ENCODE measurements around the gene BNC2.

The BNC2 gene

DNA sequence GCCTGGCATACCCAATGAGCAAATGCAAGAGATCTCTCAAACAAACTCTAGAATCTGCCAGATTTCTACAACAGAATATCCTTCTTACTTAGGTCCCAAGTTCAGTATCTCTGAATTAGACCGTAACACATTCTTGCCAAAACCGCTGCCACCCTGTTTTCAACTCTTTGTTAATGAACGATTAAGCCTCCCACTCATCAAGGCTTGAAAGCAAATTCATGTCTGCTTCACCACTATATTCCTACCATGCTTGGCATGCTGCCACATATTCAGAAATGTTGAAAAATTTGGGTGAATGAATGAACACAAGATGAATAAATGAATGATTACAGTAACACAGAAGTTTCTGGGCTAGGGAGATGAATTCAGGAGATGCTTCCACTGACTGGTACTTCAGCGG, 119.9 kb downstream of the BNC2 start:
- no peak for TF ChIP-seq ARNT (IDR thresholded peaks at IDR 0.05)
- TF ChIP-seq FOXA1 (IDR thresholded peaks at IDR 0.05), result no peak
- TF ChIP-seq SP1 (IDR thresholded peaks at IDR 0.05), result no peak
- no peak for TF ChIP-seq BHLHE40 (IDR thresholded peaks at IDR 0.05; ENCODE audit: borderline replicate concordance)
- TF ChIP-seq CTBP1 (IDR thresholded peaks at IDR 0.05; ENCODE audit: borderline replicate concordance), result no peak
- no peak for TF ChIP-seq L3MBTL2 (conservative IDR thresholded peaks at IDR 0.05)
- TF ChIP-seq LEF1 (IDR thresholded peaks at IDR 0.05; ENCODE audit: borderline replicate concordance), result no peak
- TF ChIP-seq FOXM1 (IDR thresholded peaks at IDR 0.05; ENCODE audit: borderline replicate concordance), result no peak
- TF ChIP-seq ELF4 (IDR thresholded peaks at IDR 0.05), result no peak
- TF ChIP-seq FOXK2 (IDR thresholded peaks at IDR 0.05), result no peak
- TF ChIP-seq NFRKB (IDR thresholded peaks at IDR 0.05), result no peak
- TF ChIP-seq, protein P1, sequence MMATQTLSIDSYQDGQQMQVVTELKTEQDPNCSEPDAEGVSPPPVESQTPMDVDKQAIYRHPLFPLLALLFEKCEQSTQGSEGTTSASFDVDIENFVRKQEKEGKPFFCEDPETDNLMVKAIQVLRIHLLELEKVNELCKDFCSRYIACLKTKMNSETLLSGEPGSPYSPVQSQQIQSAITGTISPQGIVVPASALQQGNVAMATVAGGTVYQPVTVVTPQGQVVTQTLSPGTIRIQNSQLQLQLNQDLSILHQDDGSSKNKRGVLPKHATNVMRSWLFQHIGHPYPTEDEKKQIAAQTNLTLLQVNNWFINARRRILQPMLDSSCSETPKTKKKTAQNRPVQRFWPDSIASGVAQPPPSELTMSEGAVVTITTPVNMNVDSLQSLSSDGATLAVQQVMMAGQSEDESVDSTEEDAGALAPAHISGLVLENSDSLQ (IDR thresholded peaks at IDR 0.05), result no peak
- TF ChIP-seq HDGF (IDR thresholded peaks at IDR 0.05; ENCODE audit: borderline replicate concordance), result no peak
- no peak for TF ChIP-seq SUZ12 (IDR thresholded peaks at IDR 0.05)
- TF ChIP-seq ZNF384 (IDR thresholded peaks at IDR 0.05), result no peak
- TF ChIP-seq TARDBP (IDR thresholded peaks at IDR 0.05), result no peak
- ChIA-PET CTCF (no interaction called here), POLR2A (no interaction called here)
- DNase-seq (ENCODE audit: extremely low spot score), result no peak

DNA sequence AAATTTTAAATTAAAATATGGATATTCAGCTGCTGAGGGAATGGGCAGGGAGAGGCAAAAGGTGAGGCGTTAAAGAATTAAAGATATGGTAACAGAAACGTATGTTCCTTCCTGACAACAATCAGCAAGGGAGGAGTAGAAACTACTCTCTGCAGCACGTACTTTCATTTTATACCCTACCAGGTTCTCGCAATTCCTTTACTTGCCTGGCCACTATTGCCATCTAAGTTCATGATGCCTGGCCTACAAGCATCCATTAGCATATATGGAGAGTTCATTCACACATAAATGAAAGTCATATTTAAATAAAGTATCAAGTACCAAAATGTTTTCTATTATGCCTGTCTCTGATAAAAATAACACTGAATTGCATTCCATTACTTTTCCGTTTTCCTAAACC, 125.1 kb downstream of the BNC2 start:
- TF ChIP-seq CTBP1 (IDR thresholded peaks at IDR 0.05; ENCODE audit: borderline replicate concordance) (no peak), SUZ12 (IDR thresholded peaks at IDR 0.05) (no peak), FOXM1 (IDR thresholded peaks at IDR 0.05; ENCODE audit: borderline replicate concordance) (no peak), LEF1 (IDR thresholded peaks at IDR 0.05; ENCODE audit: borderline replicate concordance) (no peak), FOXA1 (IDR thresholded peaks at IDR 0.05) (no peak), ELF4 (IDR thresholded peaks at IDR 0.05) (no peak)
- CTCF ChIA-PET, result no interaction called here

DNA sequence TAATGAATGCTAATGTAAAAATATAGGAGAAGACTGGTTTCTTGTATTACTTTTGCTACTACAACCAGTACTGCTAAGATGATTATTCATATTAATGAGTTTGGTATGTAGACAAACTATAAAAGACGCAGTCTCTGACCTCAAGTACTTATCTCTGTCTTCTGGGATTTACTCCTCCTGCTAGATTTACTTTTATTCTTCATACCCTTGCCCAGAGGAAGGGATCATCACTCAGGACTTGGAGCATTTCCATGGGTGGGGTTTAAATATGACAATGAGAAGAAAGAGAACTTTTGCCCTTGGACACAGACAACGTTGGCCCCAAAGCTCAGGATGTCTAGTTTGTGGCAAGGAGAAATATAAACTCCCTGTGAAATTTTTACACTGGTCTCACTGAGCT, 126.1 kb downstream of the BNC2 start:
- no peak for DNase-seq (ENCODE audit: extremely low spot score)
- TF ChIP-seq CTBP1 (IDR thresholded peaks at IDR 0.05; ENCODE audit: borderline replicate concordance) (no peak), SUZ12 (IDR thresholded peaks at IDR 0.05) (no peak), LEF1 (IDR thresholded peaks at IDR 0.05; ENCODE audit: borderline replicate concordance) (no peak), FOXM1 (IDR thresholded peaks at IDR 0.05; ENCODE audit: borderline replicate concordance) (no peak), NFRKB (IDR thresholded peaks at IDR 0.05) (no peak), ARNT (IDR thresholded peaks at IDR 0.05) (no peak), ZNF384 (IDR thresholded peaks at IDR 0.05) (no peak), L3MBTL2 (conservative IDR thresholded peaks at IDR 0.05) (no peak), SP1 (IDR thresholded peaks at IDR 0.05) (no peak), TARDBP (IDR thresholded peaks at IDR 0.05) (no peak), BHLHE40 (IDR thresholded peaks at IDR 0.05; ENCODE audit: borderline replicate concordance) (no peak), ELF4 (IDR thresholded peaks at IDR 0.05) (no peak), FOXK2 (IDR thresholded peaks at IDR 0.05) (no peak), HDGF (IDR thresholded peaks at IDR 0.05; ENCODE audit: borderline replicate concordance) (no peak), FOXA1 (IDR thresholded peaks at IDR 0.05) (no peak)
- TF ChIP-seq, protein P1 (IDR thresholded peaks at IDR 0.05), result no peak
- POLR2A ChIA-PET, result no interaction called here
- CTCF ChIA-PET, result no interaction called here

More for the DNA sequence above, 125.1 kb downstream of the BNC2 start:
- POLR2A ChIA-PET, result no interaction called here
- DNase-seq (ENCODE audit: extremely low spot score), result no peak

DNA sequence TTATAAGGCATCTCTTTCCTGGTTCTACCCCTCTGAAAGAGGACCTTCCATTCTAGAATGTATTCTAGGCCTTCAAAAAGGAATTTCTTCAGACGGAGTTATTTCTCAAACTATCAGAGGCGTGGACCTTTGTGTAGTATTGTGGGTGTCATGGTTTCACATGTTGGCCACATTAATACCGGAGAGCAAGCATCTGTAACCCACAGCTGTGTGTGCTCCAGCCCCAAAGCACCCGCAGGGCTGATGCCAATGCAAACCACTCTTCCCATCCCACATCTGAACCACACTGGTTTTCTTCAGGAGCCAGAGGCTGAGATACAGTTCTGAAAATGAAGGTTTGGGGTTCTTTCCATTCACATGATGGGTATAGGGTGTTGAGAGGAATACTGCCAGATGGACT, 127.1 kb downstream of the BNC2 start:
- CTCF ChIA-PET, result no interaction called here
- TF ChIP-seq ELF4 (IDR thresholded peaks at IDR 0.05) (no peak), CTBP1 (IDR thresholded peaks at IDR 0.05; ENCODE audit: borderline replicate concordance) (no peak), FOXA1 (IDR thresholded peaks at IDR 0.05) (no peak), TARDBP (IDR thresholded peaks at IDR 0.05) (no peak), NFRKB (IDR thresholded peaks at IDR 0.05) (no peak), FOXM1 (IDR thresholded peaks at IDR 0.05; ENCODE audit: borderline replicate concordance) (no peak), ZNF384 (IDR thresholded peaks at IDR 0.05) (no peak), BHLHE40 (IDR thresholded peaks at IDR 0.05; ENCODE audit: borderline replicate concordance) (no peak), SP1 (IDR thresholded peaks at IDR 0.05) (no peak), HDGF (IDR thresholded peaks at IDR 0.05; ENCODE audit: borderline replicate concordance) (no peak), ARNT (IDR thresholded peaks at IDR 0.05) (no peak), FOXK2 (IDR thresholded peaks at IDR 0.05) (no peak), SUZ12 (IDR thresholded peaks at IDR 0.05) (no peak), L3MBTL2 (conservative IDR thresholded peaks at IDR 0.05) (no peak)
- TF ChIP-seq, protein P1 (IDR thresholded peaks at IDR 0.05), result no peak
- POLR2A ChIA-PET, result no interaction called here
- no peak for DNase-seq (ENCODE audit: extremely low spot score)

DNA sequence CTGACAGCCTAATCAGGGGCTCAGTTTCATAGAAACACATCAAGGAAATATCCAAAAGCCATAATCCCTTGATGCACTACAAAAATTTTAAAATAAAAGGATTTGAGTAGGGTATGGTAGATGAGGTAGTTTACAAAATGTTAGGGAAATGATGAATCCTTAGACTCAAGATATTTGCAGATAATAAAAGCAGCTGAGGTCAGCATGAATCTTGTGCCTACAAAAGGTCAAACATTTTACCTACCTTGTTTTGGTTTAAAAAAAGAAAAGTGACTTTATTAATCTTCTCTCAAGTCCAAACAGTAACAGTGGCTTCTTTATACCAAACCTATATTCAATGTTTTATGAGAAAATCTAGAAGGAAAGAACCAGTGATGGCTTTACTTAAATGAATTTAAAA, 135.5 kb downstream of the BNC2 start:
- CTCF ChIA-PET, result no interaction called here
- no peak for TF ChIP-seq ARNT (IDR thresholded peaks at IDR 0.05)
- TF ChIP-seq NFRKB (IDR thresholded peaks at IDR 0.05), result no peak
- TF ChIP-seq HDGF (IDR thresholded peaks at IDR 0.05; ENCODE audit: borderline replicate concordance), result no peak
- TF ChIP-seq BHLHE40 (IDR thresholded peaks at IDR 0.05; ENCODE audit: borderline replicate concordance), result no peak
- TF ChIP-seq SUZ12 (IDR thresholded peaks at IDR 0.05), result no peak
- TF ChIP-seq TARDBP (IDR thresholded peaks at IDR 0.05), result no peak
- POLR2A ChIA-PET, result no interaction called here
- no peak for DNase-seq (ENCODE audit: extremely low spot score)

DNA sequence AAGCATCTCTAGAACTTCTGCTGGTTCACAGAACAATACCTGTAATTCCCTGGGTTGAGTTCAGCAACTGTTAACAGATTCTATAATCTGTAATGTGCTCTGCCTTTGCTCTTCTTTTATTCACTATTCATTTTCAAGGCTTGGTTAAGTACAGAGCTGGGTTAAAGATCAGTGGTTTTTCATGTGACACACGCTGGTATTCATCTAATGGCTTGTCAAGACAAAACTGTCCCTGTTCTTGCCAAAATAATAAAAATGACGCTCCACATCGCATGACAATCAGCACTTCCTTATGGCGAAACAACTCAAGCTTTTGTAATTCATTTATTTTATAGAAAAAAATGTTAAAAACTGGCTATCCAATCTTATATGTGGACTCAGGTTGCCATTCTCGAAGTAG, 137.9 kb downstream of the BNC2 start:
- no peak for DNase-seq (ENCODE audit: extremely low spot score)
- CTCF ChIA-PET, result no interaction called here
- POLR2A ChIA-PET, result no interaction called here
- no peak for TF ChIP-seq NFRKB (IDR thresholded peaks at IDR 0.05)
- no peak for TF ChIP-seq FOXK2 (IDR thresholded peaks at IDR 0.05)
- no peak for TF ChIP-seq ZNF384 (IDR thresholded peaks at IDR 0.05)
- no peak for TF ChIP-seq FOXA1 (IDR thresholded peaks at IDR 0.05)
- TF ChIP-seq SUZ12 (IDR thresholded peaks at IDR 0.05), result no peak
- no peak for TF ChIP-seq SP1 (IDR thresholded peaks at IDR 0.05)
- TF ChIP-seq BHLHE40 (IDR thresholded peaks at IDR 0.05; ENCODE audit: borderline replicate concordance), result no peak
- no peak for TF ChIP-seq ELF4 (IDR thresholded peaks at IDR 0.05)
- no peak for TF ChIP-seq FOXM1 (IDR thresholded peaks at IDR 0.05; ENCODE audit: borderline replicate concordance)
- no peak for TF ChIP-seq LEF1 (IDR thresholded peaks at IDR 0.05; ENCODE audit: borderline replicate concordance)
- TF ChIP-seq CTBP1 (IDR thresholded peaks at IDR 0.05; ENCODE audit: borderline replicate concordance), result no peak
- TF ChIP-seq, protein P1 (IDR thresholded peaks at IDR 0.05), result no peak
